Liver (tissue), 9 donors: ENCODE data around the gene NDUFB5. TPM values are rescaled to one million over a fixed set of nuclear protein-coding genes. Genes with fewer than 3 reads are reported as not detected.

Experiments
- DNase-seq: peaks from one replicate; pipeline ENCODE4 v3.0.0-alpha.2; 2017; ENCODE audit warnings: low spot score
- H3K27ac ChIP-seq, 2 donors: one replicate each; pipeline ENCODE4 v1.7.0; 2013; ENCODE audit warnings: inconsistent platforms in 2 of 2, low read length in 2 of 2, control low read depth in 1 of 2, low read depth in 1 of 2, mild to moderate bottlenecking in 1 of 2
- H3K27me3 ChIP-seq, 4 donors: one replicate each; pipeline versions ENCODE4 v1.6.1 to v1.7.0; 2013; ENCODE audit warnings: low read length in 3 of 4, inconsistent platforms in 1 of 4, mild to moderate bottlenecking in 1 of 4, moderate library complexity in 1 of 4; ENCODE audit not compliant: control insufficient read depth in 4 of 4, insufficient read depth in 4 of 4
- H3K36me3 ChIP-seq, 4 donors: one replicate each; pipeline versions ENCODE4 v1.6.1 to v1.7.0; 2013; ENCODE audit warnings: low read length in 3 of 4, mild to moderate bottlenecking in 3 of 4, low read depth in 1 of 4, moderate library complexity in 1 of 4; ENCODE audit not compliant: control insufficient read depth in 4 of 4, insufficient read depth in 3 of 4
- H3K4me1 ChIP-seq, 4 donors: one replicate each; pipeline versions ENCODE4 v1.6.1 to v1.7.0; 2013; ENCODE audit warnings: low read length in 3 of 4, mild to moderate bottlenecking in 3 of 4, moderate library complexity in 1 of 4; ENCODE audit not compliant: control insufficient read depth in 4 of 4, insufficient read depth in 4 of 4
- H3K4me3 ChIP-seq, 3 donors: one replicate each; pipeline versions ENCODE4 v1.6.1 to v1.7.0; 2013; ENCODE audit warnings: low read length in 3 of 3, control low read depth in 1 of 3, low read depth in 1 of 3, mild to moderate bottlenecking in 1 of 3
- H3K9ac ChIP-seq, 2 donors: one replicate each; pipeline ENCODE4 v1.7.0; 2013; ENCODE audit warnings: low read length in 2 of 2, mild to moderate bottlenecking in 2 of 2, moderate library complexity in 2 of 2, control low read depth in 1 of 2, low read depth in 1 of 2
- H3K9me3 ChIP-seq, 4 donors: one replicate each; pipeline versions ENCODE4 v1.6.1 to v1.7.0; 2013; ENCODE audit warnings: low read length in 3 of 4; ENCODE audit not compliant: control insufficient read depth in 4 of 4
- EGR1 ChIP-seq, 2 donors: IDR thresholded peaks; 2 replicates each; pipeline ENCODE4 v1.6.1; 2016 to 2018; ENCODE audit warnings: antibody characterized with exemption in 2 of 2, low read depth in 2 of 2
- FOXA1 ChIP-seq: IDR thresholded peaks from 2 replicates; pipeline ENCODE4 v1.6.1; 2016; ENCODE audit warnings: antibody characterized with exemption
- FOXA2 ChIP-seq: IDR thresholded peaks from 2 replicates; pipeline ENCODE4 v1.6.1; 2016; ENCODE audit warnings: antibody characterized with exemption
- GABPA ChIP-seq, 2 donors: IDR thresholded peaks in 1 of 2; conservative IDR thresholded peaks in 1 of 2; 2 replicates each; pipeline ENCODE4 v1.6.1; 2016; ENCODE audit warnings: antibody characterized with exemption in 2 of 2, mild to moderate bottlenecking in 1 of 2, moderate library complexity in 1 of 2
- HNF4A ChIP-seq, 2 donors: conservative IDR thresholded peaks; 2 replicates each; pipeline ENCODE4 v1.6.1; 2016; ENCODE audit warnings: antibody characterized with exemption in 2 of 2, mild to moderate bottlenecking in 2 of 2
- JUND ChIP-seq, 2 donors: IDR thresholded peaks; 2 replicates each; pipeline ENCODE4 v1.6.1; 2016; ENCODE audit warnings: antibody characterized with exemption in 2 of 2
- NR2F2 ChIP-seq: IDR thresholded peaks from 2 replicates; pipeline ENCODE4 v1.6.1; 2016; ENCODE audit warnings: antibody characterized with exemption
- RAD21 ChIP-seq, 2 donors: IDR thresholded peaks; 2 replicates each; pipeline ENCODE4 v1.6.1; 2016; ENCODE audit warnings: antibody characterized with exemption in 2 of 2, mild to moderate bottlenecking in 2 of 2
- SP1 ChIP-seq: IDR thresholded peaks from 2 replicates; pipeline ENCODE4 v1.6.1; 2018; ENCODE audit warnings: antibody characterized with exemption, mild to moderate bottlenecking
- TAF1 ChIP-seq: conservative IDR thresholded peaks from 2 replicates; pipeline ENCODE4 v1.6.1; 2016; ENCODE audit warnings: antibody characterized with exemption, mild to moderate bottlenecking
- YY1 ChIP-seq: IDR thresholded peaks from 2 replicates; pipeline ENCODE4 v1.6.1; 2016; ENCODE audit warnings: antibody characterized with exemption, mild to moderate bottlenecking
- WGBS: extraction: QIAGEN DNeasy Blood & Tissue Kit; methylation state at CpG from one replicate; pipeline ENCODE4 v1.1.7; 2013; 5-methylcytosine and 5-hydroxymethylcytosine counted together
- polyA plus RNA-seq, 2 donors: library from polyadenylated mRNA; stranded (reverse) in 1 of 2; unstranded in 1 of 2; fragments of 200-250 nt in 1 of 2; fragments of >200 nt in 1 of 2; fragmentation: Nextera tagmentation in 1 of 2; extraction: Ambion mirVana in 1 of 2; gene quantifications; one replicate each; pipeline versions ENCODE4 v1.2.1 to v1.2.3, GENCODE V29; 2013 to 2015
- total RNA-seq, 2 donors: library from RNA; depleted of rRNA; stranded (reverse); fragments of >200 nt; gene quantifications; one replicate each; pipeline ENCODE4 v1.2.3, GENCODE V29; 2014
- TF ChIP-seq, protein P1 (sequence below): fragments of 150-350 bp; IDR thresholded peaks from 2 replicates; pipeline ENCODE4 v1.5.1; 2017; ENCODE audit warnings: improper control_type of control experiment, low read depth, low read length; ENCODE audit not compliant: missing input control
- TF ChIP-seq, protein P2 (sequence below): IDR thresholded peaks from 2 replicates; pipeline ENCODE4 v1.6.1; 2016; ENCODE audit warnings: antibody characterized with exemption
- TF ChIP-seq, protein P3 (sequence below): IDR thresholded peaks from 2 replicates; pipeline ENCODE4 v1.6.1; 2016; ENCODE audit warnings: antibody characterized with exemption
- TF ChIP-seq, protein P4 (sequence below): IDR thresholded peaks from 2 replicates; pipeline ENCODE4 v1.6.1; 2016; ENCODE audit warnings: antibody characterized with exemption, mild to moderate bottlenecking
- donor health status: healthy.
- donor health status: healthy.
- donor health status: healthy.
- donor health status: healthy.
- donor health status: healthy.

The NDUFB5 gene
- total and polyA plus RNA-seq, 4 donors: 43.4 to 92.8 (median 47.6) TPM

DNA sequence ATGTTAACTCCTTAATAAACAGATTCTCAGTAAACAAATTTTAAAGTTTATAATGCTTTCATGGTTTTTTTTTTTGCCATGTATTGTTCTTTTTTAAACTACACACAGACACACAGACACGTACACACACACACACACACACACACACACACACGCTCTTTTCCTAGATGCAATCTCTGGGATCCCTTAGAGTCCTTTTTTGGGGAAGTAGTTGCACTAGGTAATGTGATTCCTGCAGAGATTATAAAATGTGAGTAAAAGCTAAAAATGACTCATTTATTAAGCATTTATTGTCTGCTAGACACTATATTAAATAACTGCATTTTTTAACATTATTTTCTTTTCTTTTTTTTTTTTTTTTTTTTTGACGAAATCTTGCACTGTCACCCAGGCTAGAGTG, 19.9 kb downstream of the NDUFB5 start:
- no peaks in the 10 kb centered on the region for H3K27me3 ChIP-seq
- TF ChIP-seq JUND (IDR thresholded peaks at IDR 0.05) (no peak), HNF4A (conservative IDR thresholded peaks at IDR 0.05) (no peak), YY1 (no peak), RAD21 (IDR thresholded peaks at IDR 0.05) (no peak), GABPA (IDR thresholded peaks at IDR 0.05 in 1 of 2, conservative IDR thresholded peaks at IDR 0.05 in 1 of 2) (no peak), FOXA1 (no peak), EGR1 (IDR thresholded peaks at IDR 0.05; ENCODE audit: low read depth in 2 of 2) (no peak)
- TF ChIP-seq, protein P1, sequence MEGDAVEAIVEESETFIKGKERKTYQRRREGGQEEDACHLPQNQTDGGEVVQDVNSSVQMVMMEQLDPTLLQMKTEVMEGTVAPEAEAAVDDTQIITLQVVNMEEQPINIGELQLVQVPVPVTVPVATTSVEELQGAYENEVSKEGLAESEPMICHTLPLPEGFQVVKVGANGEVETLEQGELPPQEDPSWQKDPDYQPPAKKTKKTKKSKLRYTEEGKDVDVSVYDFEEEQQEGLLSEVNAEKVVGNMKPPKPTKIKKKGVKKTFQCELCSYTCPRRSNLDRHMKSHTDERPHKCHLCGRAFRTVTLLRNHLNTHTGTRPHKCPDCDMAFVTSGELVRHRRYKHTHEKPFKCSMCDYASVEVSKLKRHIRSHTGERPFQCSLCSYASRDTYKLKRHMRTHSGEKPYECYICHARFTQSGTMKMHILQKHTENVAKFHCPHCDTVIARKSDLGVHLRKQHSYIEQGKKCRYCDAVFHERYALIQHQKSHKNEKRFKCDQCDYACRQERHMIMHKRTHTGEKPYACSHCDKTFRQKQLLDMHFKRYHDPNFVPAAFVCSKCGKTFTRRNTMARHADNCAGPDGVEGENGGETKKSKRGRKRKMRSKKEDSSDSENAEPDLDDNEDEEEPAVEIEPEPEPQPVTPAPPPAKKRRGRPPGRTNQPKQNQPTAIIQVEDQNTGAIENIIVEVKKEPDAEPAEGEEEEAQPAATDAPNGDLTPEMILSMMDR: no peak
- TF ChIP-seq, protein P2, sequence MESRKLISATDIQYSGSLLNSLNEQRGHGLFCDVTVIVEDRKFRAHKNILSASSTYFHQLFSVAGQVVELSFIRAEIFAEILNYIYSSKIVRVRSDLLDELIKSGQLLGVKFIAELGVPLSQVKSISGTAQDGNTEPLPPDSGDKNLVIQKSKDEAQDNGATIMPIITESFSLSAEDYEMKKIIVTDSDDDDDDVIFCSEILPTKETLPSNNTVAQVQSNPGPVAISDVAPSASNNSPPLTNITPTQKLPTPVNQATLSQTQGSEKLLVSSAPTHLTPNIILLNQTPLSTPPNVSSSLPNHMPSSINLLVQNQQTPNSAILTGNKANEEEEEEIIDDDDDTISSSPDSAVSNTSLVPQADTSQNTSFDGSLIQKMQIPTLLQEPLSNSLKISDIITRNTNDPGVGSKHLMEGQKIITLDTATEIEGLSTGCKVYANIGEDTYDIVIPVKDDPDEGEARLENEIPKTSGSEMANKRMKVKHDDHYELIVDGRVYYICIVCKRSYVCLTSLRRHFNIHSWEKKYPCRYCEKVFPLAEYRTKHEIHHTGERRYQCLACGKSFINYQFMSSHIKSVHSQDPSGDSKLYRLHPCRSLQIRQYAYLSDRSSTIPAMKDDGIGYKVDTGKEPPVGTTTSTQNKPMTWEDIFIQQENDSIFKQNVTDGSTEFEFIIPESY: no peak
- TF ChIP-seq, protein P3, sequence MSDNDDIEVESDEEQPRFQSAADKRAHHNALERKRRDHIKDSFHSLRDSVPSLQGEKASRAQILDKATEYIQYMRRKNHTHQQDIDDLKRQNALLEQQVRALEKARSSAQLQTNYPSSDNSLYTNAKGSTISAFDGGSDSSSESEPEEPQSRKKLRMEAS: no peak
- TF ChIP-seq, protein P4, sequence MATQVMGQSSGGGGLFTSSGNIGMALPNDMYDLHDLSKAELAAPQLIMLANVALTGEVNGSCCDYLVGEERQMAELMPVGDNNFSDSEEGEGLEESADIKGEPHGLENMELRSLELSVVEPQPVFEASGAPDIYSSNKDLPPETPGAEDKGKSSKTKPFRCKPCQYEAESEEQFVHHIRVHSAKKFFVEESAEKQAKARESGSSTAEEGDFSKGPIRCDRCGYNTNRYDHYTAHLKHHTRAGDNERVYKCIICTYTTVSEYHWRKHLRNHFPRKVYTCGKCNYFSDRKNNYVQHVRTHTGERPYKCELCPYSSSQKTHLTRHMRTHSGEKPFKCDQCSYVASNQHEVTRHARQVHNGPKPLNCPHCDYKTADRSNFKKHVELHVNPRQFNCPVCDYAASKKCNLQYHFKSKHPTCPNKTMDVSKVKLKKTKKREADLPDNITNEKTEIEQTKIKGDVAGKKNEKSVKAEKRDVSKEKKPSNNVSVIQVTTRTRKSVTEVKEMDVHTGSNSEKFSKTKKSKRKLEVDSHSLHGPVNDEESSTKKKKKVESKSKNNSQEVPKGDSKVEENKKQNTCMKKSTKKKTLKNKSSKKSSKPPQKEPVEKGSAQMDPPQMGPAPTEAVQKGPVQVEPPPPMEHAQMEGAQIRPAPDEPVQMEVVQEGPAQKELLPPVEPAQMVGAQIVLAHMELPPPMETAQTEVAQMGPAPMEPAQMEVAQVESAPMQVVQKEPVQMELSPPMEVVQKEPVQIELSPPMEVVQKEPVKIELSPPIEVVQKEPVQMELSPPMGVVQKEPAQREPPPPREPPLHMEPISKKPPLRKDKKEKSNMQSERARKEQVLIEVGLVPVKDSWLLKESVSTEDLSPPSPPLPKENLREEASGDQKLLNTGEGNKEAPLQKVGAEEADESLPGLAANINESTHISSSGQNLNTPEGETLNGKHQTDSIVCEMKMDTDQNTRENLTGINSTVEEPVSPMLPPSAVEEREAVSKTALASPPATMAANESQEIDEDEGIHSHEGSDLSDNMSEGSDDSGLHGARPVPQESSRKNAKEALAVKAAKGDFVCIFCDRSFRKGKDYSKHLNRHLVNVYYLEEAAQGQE: no peak
- no peak for DNase-seq
- no peaks in the 10 kb centered on the region for H3K9me3 ChIP-seq
- H3K27ac ChIP-seq: no peak overlapping the region
- 88% methylated on average over 3 of the region's 3 CpGs for WGBS
- H3K4me3 ChIP-seq: no peak overlapping the region
- H3K9ac ChIP-seq: no peak overlapping the region
- no peaks in the 10 kb centered on the region for H3K4me1 ChIP-seq
- peaks cover 7 to 29% (median 18%) of the 10 kb centered on the region in 4 donors for H3K36me3 ChIP-seq

DNA sequence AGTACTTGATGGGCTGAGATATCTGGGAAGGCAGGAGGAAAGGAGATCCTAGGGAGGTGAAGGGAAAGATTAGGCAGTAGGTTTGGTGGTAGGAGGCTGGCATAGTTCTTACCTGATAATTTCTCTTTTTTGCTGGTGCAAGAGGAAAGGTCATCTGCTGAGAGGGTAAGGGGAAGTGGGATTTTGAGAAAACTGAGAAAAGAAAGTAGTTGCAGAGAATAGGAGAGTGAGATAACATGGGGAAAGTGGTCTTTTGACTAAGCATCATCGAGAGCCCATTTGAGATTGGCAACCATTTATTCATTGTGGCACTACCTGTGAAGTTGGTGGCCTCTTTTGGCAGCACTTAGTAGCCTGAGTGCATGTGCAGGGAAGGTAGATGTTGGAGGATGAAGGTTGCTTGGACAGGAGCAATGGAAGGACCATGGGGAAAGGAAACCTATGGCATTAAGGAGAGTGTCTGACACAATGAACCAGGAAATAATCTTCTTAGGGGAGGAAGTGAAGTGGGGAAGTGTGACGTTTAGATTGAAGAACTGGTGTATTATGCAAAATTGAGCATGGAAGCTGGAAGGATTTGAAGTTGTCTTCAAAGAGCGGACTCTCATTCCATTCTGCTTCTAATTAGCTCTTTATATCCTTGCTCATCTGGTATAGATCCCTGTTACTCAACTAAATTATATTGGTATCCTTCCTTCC, 26.3 kb downstream of the NDUFB5 start:
- Histone ChIP-seq H3K36me3 (no peaks in the 10 kb centered on the region), H3K27me3 (no peaks in the 10 kb centered on the region), H3K9me3 (no peaks in the 10 kb centered on the region), H3K27ac (no peak overlapping the region), H3K9ac (no peak overlapping the region), H3K4me3 (no peak overlapping the region), H3K4me1 (no peaks in the 10 kb centered on the region)
- whole genome bisulfite sequencing: 88% methylated on average over 3 of the region's 3 CpGs
- no peak for DNase-seq
- TF ChIP-seq, protein P4: no peak
- TF ChIP-seq RAD21 (IDR thresholded peaks at IDR 0.05) (no peak), GABPA (IDR thresholded peaks at IDR 0.05 in 1 of 2, conservative IDR thresholded peaks at IDR 0.05 in 1 of 2) (no peak), HNF4A (conservative IDR thresholded peaks at IDR 0.05) (no peak), JUND (IDR thresholded peaks at IDR 0.05) (no peak), FOXA2 (no peak), SP1 (no peak), EGR1 (IDR thresholded peaks at IDR 0.05; ENCODE audit: low read depth in 2 of 2) (no peak), YY1 (no peak), NR2F2 (no peak), TAF1 (no peak)
- TF ChIP-seq, protein P3: no peak
- TF ChIP-seq, protein P1: no peak
